ENCODE results near the gene PROK1.
"Not testable (repeated sequence)": the region's sequence is repeated elsewhere in the genome, so short reads cannot be mapped to it uniquely, and the experiment has no call there.

PROK1 gene

DNA sequence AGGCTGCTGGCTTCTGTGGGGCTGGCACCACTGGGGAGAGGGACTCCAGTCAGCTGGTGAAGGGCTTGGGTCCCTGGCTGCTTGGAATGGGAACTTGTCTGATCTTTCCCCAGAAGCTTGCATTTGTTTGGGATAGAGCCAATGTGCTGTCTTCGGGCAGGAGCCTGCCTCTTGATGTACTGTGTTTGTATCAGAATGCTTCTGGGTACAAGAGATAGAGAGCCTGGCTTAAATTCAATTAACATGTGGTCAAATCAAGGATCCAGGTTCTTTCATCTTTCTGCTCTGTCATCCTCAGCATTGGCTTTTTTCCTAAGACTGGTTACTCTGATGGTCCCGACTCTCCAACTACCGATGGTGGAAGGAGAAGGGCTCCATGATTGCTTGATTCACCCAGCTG, 16.0 kb upstream of the PROK1 start:
- DNase-seq: no peak

DNA sequence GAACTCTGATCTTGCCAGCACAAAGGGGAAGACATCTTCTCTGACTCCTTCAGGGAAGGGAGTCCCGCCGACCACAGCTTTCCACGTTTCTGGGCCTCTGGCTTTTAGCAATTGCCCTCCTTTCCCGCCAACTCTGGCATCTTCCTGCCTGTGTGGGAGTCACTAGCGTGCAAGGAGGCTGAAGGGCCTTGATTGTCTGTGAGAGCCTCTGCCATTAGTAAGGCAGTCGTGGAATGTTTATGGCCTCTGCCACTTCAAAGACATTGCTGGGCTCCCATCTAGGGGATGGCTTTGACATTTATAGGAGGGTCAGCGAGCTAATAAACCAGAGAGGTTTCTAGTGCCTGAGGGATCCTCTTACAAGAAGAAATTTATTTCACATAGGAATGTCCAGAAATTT, 14.3 kb upstream of the PROK1 start:
- no peak for DNase-seq

DNA sequence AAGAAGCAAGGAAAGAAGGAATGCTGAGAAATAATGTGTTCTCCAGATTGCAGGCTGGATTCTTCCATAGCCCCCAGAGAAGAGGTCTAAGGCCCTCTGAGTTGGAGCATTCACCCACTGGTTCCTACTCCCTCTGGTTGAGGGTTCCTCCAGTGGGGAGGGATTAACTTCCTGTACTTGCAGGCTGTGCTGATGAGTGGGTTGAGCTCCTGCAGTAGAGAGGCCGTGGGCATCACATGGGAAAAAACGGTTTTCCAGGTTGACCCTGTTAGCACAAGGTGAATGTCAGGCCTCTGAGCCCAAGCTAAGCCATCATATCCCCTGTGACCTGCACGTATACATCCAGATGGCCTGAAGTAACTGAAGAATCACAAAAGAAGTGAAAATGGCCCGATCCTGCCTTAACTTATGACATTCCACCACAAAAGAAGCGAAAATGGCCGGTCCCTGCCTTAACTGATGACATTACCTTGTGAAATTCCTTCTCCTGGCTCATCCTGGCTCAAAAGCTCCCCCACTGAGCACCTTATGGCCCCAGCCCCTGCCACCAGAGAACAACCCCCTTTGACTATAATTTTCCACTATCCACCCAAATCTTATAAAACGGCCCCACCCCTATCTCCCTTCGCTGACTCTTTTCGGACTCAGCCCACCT, 13.2 kb upstream of the PROK1 start:
- DNase-seq: not testable (repeated sequence)

DNA sequence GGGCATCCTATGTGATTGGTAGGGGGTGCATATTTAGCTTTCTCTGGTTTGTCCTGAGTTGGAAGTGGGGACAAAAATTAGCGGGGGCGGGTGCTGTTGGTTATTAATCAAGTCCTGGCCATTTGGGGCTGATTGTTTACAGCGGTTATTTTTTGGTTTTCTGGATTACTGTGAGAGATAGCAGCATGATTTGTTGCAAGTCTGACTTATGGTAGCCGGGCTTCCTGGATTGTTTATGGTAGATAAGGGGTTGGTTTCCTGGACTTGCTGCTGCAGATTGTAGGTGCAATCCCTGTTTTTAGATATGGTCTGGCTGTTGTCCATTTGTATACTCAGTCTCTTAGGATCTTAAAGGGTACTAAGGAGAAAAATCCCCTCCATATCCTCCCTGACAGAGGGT, 12.1 kb upstream of the PROK1 start:
- no peak for DNase-seq

DNA sequence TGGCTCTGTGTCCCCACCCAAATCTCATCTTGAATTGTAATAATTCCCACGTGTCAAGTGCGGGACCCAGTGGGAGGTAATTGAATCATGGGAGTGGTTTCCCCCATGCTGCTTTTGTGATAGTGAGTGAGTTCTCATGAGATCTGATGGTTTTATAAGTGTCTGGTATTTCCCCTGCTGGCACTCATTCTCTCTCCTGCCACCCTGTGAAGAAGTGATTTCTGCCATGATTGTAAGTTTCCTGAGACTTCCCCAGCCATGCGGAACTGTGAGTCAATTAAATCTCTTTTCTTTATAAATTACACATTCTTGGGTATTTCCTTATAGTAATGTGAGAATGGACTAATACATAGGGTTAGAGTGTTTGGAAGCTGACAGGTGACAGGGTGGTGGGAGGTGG, 11.1 kb upstream of the PROK1 start:
- DNase-seq: not testable (repeated sequence)

DNA sequence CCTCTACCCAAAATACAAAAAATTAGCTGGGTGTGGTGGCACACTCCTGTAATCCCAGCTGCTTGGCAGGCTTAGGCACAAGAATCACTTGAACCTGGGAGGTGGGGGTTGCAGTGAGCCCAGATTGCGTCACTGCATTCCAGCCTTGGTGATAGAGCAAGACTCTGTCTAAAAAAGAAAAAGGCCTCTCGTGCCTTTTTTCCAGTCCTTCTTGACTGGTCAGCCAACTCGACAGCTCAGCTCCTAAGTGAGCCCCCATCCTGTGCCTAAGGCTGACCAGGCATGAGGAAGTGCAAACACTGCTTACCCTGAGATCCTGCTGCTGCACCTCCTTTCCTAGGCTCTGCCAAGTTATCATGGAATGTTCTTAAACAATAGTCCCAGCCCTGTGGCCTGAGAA, 10.1 kb upstream of the PROK1 start:
- no peak for DNase-seq

DNA sequence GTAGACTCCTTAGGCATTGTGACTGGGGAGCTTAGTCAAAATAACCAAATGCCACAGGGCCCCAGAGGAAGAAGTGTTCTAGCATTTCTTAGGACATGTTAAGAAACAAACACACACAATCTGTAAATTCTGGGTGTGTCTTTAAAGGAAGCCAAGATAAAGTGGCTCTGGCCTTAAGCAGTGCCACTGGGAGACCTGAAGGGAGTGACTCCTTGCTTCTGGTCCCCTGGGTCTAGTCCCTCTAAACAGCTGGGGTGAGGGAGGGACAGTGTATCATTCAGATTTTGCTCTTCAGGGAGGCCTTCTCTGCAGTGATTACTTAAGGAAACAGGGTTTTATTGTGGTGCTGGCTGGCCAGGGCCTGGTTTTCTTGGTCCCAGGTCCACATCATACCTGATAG, 9.1 kb upstream of the PROK1 start:
- DNase-seq: no peak

DNA sequence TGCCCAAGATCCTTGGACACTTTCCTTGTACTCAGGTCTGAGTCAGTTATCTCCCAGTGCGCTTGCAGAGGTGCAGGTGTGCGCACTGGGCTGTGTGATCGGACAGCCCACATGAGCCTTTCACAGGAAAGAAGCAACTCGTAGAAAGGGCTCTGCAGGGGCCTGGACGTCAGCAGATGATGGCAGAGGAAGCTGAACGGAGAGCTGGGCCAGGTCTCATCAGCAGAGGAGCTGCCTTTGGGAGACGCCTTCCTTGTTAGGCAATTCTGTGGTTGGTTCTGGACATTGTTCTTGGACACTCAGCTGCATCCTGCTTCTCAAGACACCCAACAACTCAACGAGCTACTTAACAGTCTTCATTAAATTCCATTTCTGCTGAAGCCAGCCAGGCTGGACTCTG, 7.5 kb upstream of the PROK1 start:
- no peak for DNase-seq

DNA sequence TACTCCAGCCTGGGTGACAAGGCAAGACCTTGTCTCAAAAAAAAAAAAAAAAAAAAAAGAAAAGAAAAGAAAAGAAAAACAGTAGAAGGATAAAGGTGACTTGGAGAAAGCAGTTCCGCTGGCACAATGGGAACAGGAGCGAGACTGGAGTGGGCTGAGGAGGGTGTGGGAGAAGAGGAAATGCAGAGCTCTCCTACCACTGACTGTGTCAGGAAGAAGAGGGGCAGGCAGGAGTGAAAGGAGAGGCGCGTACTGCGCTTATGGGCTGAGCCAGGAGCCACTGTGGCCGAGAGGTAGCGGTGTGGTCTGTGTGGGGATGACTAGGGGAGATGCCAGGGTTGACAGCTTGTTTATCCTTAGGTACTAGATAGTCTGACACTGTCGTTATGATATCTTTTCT, 6.4 kb upstream of the PROK1 start:
- DNase-seq: no peak

DNA sequence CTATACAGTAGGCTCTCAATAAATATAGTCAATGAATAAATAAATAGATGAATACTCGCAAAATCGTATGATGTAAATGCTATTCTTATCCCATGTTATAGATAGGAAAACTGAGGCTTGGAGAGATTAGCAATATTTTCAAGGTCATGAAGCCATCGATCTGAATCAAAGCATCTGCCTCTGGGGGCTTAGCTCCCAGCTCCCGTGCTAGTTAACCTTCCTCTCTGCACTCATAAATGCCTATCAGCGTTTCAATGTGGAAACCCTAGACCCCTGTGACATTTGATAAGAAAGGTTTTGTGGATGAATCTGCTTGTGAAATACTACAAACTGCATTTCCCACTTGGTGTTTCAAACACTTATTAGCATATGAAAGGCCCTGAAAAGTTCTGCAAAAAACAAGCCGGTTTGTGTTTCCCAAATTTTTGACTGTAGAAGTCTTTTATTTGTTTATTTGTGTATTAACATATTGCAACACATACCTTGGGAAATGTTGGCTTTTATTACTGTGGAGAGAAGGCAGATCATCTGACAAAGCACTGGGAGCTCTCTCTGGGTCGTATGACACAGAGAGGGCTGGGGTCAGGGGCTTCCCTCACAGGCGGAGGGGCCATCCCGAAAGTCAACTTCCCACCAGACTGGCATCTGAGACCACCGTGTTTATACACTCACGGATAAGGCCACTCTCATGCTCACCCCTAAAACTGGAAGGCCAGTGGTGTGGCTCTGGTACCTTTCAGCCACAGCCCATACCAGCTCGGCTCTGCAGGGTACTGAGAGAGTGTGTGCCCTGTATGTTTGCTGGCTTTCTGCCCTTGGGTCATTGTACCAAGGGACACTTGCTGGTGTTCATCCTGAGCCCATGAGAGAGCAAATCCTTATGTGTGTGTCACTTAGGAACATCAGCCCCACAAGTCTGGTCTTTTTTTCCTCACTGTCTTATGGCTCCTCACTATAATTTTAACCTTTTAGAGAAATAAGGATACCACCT, 993 bp upstream of the PROK1 start:
- DNase-seq: no peak

DNA sequence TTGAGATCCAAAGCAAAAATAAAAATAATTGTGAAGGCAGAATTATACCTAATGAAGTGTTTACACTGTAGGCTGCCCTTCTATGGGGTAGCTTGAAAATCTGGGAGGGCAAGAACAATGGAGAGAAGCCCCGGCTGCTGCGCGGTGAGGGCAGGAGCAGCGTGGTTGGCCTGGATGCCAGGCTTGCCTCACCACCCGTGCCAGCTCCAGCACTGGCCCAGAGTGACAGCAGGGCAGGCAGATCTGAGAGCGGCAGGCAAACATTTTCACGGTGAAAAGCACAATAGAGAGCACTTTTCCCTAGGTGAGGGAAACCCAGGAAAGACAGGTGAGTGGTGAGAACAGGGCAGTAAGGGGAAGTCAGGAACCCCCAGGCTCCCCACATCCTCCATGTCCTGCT, 1.4 kb downstream of the PROK1 start:
- no peak for DNase-seq

DNA sequence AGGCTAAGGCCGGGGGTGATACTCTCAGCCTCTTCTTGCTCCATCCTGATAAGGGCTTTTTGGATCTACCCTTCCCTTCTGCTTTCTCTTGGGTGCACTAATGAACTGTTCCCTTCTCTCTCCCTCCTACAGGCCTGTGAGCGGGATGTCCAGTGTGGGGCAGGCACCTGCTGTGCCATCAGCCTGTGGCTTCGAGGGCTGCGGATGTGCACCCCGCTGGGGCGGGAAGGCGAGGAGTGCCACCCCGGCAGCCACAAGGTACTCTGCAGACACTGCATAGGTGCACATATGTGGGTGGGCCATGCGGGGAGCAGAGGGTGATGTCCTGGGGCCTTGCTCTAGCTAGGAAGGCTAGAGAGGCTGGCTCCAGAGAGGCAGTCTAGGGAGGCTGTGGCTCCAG, 2.9 kb downstream of the PROK1 start:
- DNase-seq: no peak

DNA sequence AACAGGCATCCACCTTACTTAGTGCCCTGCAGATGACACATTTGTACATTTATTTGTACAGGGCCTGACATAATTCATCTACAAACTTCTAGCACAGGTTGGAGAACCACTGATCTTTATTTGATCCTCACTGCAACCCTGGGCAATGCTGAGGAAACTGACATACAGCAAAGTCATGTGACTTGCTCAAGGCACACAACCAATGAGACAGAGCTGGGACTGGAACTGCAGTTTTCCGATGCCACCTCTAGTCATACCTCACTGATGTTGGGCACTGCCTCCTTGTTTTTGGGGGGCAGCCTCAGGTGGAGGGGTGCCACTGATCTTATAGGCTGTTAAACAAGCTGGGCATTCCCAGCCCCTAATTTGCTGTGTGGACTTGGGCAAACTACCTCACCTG, 3.4 kb downstream of the PROK1 start:
- DNase-seq: no peak

DNA sequence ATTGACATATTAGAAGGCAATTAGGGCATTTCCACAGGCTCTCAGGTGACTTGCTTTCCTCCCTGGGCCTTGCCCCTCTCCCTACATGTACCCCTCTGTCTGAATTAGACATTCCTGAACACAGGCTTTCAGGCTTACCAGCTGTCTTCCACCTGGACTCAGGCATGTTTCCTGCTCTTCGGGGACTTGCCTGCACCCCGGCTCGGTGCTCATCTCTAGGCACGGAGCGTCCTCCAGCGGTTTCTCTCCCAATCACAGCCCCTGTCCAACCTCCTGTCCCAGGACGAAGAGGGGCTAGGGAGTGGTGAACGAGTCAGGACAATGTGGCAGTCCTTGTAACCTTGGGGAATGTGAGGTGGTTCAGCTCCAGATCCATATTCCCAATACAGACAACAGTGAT, 4.2 kb downstream of the PROK1 start:
- no peak for DNase-seq

DNA sequence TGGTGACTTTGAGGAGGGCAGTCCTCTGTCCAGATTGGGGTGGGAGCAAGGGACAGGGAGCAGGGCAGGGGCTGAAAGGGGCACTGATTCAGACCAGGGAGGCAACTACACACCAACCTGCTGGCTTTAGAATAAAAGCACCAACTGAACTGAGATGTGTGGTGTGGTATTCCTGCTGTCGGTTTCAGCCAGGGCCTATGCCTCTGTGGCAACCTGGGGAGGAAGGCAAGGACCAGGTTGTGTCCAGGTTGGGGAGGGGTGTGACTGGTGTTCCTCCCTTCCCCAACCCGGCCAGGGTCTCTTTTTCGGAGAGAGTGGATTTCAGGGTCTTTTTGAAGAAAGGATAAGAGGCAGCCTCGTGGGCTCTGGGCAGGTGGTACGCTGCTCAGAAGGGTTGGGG, 6.3 kb downstream of the PROK1 start:
- DNase-seq: no peak

DNA sequence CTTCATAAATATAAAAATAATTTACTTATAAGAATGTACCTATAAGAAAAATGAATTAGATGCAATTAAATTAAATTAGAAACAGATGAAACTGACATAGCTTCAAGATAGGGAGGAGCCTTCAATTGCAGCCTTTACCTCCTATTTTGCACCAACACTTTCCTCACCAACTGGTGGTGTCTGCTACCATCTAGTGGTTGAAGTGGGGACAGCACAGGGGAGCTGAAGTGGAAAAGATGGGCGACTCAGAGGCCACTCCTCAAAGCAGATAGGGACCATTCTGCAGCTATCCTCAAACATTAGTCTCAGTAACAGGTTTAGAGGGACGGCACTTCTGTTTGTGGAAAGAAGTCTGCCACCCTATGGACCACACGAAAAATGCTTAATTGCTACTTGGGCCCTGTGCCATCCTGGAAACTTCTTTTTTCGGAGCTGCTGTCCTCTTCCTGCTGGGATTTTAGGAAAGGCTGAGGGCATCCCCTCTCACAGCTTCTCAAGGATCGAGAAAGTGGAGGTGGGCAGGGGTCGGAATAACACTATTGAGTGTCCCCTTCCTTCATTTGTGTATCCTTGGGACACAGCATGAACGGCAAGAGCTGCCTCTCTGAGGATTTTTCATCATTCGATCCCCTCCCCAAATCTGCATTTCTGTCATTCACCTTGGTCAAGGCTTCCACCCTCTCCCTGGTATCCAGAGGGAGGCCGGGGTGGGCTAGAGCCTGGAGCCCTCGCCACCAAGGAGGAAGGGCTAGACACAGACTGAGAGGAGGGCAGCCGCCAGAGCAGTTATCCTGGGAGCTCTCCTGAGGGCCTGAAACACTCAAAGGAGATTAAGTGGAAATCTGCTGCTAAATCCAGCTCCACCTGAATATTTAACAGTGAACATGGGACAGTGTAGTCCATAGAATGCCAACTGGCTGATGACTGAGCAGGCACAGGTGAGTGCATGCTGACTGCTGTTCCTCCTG, 9.6 kb downstream of the PROK1 start:
- peak; percentile 20 to 67 for DNase-seq

DNA sequence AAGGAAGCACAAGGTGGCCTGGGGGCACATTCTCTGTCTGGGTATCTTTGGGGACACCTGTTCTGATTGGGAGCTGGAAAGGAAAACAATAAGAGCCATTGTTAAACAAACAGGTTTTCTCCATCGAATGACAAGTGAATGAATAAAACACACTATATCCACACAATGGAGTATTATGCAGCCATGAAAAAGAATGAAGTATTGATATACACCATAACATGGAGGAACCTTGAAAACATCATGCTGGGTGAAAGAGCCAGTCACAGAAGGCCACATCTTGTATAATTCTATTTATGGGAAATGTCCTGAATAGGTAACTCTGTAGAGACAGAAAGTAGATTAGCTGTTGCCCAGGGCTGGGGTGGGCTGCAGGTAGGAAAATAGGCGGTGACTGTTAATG, 11.1 kb downstream of the PROK1 start:
- DNase-seq: no peak

DNA sequence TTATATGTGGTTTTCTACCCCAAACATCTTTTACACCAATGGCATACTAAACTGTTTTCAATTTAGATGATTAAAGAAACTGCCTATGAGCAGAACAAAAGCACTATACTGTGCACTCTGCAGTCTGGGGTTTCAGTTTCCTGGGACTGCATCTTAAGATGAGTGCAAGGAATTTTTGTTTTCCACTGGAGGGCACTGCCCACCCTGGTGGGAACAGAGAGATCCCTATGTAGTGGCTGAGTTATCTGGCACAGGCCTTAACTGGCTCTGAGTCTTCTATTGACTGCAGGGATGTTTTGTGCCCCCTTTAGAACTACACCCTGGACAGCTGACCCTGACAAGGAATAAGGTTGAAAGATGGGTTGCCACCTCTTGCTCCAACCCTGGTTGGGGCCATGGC, 12.0 kb downstream of the PROK1 start:
- DNase-seq: no peak

DNA sequence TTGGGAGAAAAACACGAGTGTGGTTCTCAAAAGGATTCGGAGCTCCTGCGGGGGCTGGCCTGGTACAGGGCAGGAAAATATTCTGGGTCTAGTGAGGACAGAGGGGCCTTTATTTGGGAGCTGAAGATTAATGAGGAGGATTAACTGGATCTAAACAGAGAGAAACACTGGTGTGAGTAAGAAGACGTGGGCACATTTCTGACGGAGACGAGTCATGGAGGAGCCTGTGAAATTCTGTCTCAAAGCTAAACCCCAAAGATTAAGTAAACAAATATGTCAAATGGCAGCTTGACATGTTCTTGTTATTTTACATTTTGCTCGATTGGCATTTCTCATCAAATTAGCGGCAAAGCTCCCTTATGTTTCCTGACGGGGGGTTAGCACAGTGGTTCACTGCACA, 12.8 kb downstream of the PROK1 start:
- no peak for DNase-seq

DNA sequence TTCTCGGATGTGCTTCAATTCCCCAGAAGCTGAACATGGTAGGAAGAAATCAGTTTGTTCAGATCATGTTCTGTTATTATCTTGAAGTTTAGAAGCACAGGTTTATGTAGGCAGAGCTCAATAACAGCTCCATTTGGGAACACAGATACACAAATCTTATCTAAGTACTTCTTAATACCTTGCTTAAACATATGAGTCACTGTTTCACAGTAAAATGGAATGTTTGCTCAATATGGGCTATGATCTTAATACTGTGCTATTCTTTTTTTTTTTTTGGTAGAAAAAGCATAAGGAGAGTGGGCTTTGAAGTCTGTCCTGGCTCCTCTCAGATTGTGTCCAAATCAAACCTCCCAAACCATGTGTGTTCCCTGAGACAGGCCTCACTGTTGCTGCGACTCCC, 13.4 kb downstream of the PROK1 start:
- DNase-seq: no peak

DNA sequence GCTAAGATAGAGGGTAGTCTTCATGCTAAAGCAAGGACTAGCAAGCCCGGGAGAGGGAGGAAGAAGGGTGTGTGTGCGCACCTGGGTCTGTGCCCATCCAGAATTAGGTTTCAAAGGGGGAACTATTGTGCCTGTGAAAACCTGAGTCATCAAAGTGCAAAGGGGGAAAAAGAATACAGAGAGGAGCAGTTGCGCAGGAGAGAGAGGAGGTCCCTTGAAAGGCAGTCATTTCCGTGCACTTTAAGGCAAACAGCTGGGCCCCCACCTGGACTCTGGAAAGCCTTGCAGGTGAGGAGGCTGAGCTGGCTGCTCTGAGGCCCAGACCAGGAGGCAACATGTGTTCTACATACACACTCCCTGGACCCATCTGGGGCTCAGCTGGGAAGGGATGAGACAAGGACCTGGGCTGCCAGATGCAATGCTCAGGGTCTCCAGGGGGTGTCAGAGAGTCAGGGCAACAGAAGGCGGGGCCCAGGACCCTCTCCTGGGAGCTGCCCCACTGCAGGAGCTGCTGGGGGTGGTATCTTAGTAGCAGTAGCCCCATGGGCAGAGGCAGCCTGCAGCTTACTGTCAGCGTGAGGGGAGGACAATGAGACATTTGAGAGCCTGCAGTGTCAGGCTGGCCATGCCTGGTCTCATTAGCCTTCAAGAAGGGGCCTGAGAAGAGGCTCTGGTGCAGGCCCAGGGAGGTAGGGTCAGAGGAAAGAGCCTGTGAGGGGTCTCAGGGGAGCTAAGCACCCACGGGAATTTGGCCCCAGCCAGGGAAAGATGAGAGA, 14.3 kb downstream of the PROK1 start:
- DNase-seq: no peak

DNA sequence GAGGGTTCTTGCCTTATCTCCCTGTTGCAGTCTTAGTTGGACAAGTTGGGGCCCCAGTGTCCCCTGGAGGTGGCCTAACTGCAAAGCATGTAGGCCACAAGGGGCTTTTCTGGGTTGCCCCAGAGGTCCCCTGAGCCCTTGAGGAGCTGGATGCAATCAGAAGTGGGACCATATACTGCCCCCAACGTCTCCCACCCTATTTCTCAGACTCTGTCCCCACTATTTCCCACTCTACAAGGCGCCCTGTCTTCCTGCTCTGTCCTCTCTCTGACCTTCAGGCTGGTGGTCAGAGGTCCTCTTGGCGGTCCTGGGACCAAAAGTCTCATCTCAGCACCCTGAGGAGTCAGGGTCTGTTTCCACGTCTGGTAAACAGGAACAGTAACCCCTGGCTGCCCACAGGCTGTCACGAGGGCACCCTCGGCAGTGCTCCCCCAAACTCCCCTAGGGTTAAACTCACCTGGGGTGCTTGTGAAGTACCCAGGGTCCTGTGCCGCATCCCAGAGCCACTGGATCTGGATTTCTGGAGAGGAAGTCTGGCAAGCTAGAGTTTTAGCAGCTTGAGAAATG, 14.9 kb downstream of the PROK1 start:
- no peak for DNase-seq

Measured in bone marrow (tissue), 2 donors.